ENCODE data around the gene BPGM.

BPGM gene

DNA sequence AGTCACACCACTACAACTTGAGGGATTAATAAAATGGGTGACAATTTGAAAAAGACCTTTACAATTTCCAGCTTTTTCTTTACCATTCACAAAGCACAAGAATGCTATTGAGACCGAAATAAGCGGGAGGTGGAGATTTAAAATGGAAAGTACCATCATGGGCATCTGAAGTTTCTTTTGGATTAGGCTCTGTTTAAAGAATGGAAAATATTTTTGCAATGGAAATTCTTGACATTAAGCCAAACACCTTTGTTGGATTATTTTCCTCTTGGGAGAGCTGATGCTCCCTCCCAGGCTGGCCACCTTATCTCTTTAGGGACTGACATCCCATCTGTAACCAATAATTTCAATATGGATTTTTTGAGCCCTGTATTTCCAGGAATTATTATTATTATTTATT is 62.5 kb downstream of the BPGM start:
- H3K9ac ChIP-seq (ENCODE audit: low read depth, low read length), result no peak overlapping the region
- no peaks in the 10 kb centered on the region for H3K27me3 ChIP-seq (ENCODE audit: insufficient read depth, low read length)
- no peak overlapping the region for H3K27ac ChIP-seq (ENCODE audit: low read depth, low read length)
- WGBS, result 100% methylated on average over 2 of the region's 2 CpGs
- peaks cover 6% of the 10 kb centered on the region; the same call in 1 of the 2 replicates for H3K4me1 ChIP-seq (ENCODE audit: insufficient read depth, low read length)
- H3K9me3 ChIP-seq (ENCODE audit: insufficient read depth, low read depth, low read length), result no peaks in the 10 kb centered on the region
- H3K36me3 ChIP-seq (ENCODE audit: insufficient read depth, low read length), result no peaks in the 10 kb centered on the region
- no peak overlapping the region for H3K4me3 ChIP-seq (ENCODE audit: low read length)

DNA sequence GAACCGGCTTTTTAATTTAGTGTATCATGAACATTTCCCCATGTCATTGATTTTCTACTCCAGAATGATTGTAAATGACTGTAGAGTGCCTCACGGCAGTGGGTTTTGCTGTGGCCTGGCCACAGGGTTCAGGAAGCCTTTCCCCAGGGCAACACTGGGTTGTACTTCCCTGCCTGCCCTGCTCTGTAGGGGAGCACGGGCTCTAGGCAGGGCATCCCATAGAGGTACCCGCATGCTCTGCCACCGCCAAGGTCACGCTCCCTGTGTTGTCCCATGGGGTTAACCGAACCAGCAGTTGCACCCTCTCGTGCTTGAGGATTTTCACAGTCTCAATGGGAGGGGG is 63.8 kb downstream of the BPGM start:
- Histone ChIP-seq H3K4me3 (ENCODE audit: low read length) (no peak overlapping the region), H3K27me3 (ENCODE audit: insufficient read depth, low read length) (no peaks in the 10 kb centered on the region), H3K27ac (ENCODE audit: low read depth, low read length) (no peak overlapping the region), H3K36me3 (ENCODE audit: insufficient read depth, low read length) (no peaks in the 10 kb centered on the region), H3K9me3 (ENCODE audit: insufficient read depth, low read depth, low read length) (no peaks in the 10 kb centered on the region), H3K9ac (ENCODE audit: low read depth, low read length) (no peak overlapping the region), H3K4me1 (ENCODE audit: insufficient read depth, low read length) (peaks cover 6% of the 10 kb centered on the region; the same call in 1 of the 2 replicates)
- 89% methylated on average over 8 of the region's 8 CpGs for WGBS

DNA sequence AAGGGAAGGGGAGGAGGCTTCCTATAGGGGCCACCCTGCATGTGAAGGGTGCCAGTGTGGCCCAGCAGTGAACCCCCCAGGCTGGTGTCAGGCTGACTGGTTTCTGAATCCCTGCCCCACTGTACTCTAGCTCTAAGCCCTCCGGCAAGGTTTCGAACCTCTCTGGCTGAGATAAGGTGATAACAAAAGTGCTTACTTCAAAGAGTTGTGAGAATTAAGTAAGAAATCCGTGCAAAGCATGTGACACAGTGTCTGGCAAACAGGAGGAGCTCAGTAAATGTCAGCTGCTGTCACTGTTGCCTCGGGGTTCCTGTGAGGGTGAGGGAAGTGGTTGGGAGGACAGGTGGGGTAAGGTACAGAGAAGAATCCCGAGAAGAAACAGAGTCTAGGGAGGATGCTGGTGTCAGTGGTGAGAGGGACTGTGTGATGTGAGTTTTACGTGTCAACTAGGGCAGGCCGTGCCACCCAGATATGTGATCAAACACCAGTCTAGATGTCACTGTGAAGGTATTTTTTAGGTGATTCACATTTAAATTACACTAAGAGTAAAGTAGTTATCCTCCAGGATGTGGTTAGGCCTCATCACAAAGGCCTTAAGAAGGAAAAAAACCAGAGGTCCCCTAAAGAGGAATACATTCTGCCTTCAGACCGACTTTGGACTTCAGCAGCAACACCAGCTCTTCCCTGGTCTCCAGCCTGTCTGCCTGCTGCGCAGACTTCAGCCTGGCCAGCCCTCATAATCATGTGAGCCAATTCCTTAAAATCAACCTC is 64.4 kb downstream of the BPGM start:
- no peak overlapping the region for H3K4me3 ChIP-seq (ENCODE audit: low read length)
- 68% methylated on average over 9 of the region's 9 CpGs for WGBS
- H3K27me3 ChIP-seq (ENCODE audit: insufficient read depth, low read length), result no peaks in the 10 kb centered on the region
- peaks cover 6% of the 10 kb centered on the region; the same call in 1 of the 2 replicates for H3K4me1 ChIP-seq (ENCODE audit: insufficient read depth, low read length)
- H3K9ac ChIP-seq (ENCODE audit: low read depth, low read length), result no peak overlapping the region
- H3K9me3 ChIP-seq (ENCODE audit: insufficient read depth, low read depth, low read length), result no peaks in the 10 kb centered on the region
- no peaks in the 10 kb centered on the region for H3K36me3 ChIP-seq (ENCODE audit: insufficient read depth, low read length)
- no peak overlapping the region for H3K27ac ChIP-seq (ENCODE audit: low read depth, low read length)

DNA sequence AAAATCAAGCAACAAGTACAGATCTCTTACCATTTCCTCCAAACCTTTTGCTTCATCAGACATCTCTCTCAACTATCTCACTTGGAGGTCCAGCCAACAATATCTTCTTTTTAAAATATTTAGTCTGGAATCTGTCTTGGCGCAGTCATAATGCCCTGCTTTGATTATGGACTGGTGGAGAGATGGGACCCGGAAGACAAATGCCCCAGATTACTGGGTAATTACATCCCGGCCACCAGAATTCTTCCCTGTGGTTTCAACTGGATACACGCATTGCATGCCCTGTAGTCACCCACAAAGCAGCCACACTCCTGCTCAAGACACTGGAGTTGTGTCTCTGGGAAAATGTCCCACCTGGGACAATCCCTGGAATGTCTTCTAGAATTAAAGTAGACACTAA is 65.5 kb downstream of the BPGM start:
- Histone ChIP-seq H3K27me3 (ENCODE audit: insufficient read depth, low read length) (no peaks in the 10 kb centered on the region), H3K36me3 (ENCODE audit: insufficient read depth, low read length) (no peaks in the 10 kb centered on the region), H3K4me3 (ENCODE audit: low read length) (no peak overlapping the region), H3K4me1 (ENCODE audit: insufficient read depth, low read length) (peaks cover 6% of the 10 kb centered on the region; the same call in 1 of the 2 replicates), H3K9me3 (ENCODE audit: insufficient read depth, low read depth, low read length) (no peaks in the 10 kb centered on the region), H3K9ac (ENCODE audit: low read depth, low read length) (no peak overlapping the region), H3K27ac (ENCODE audit: low read depth, low read length) (no peak overlapping the region)
- WGBS, result 94% methylated on average over 4 of the region's 4 CpGs

DNA sequence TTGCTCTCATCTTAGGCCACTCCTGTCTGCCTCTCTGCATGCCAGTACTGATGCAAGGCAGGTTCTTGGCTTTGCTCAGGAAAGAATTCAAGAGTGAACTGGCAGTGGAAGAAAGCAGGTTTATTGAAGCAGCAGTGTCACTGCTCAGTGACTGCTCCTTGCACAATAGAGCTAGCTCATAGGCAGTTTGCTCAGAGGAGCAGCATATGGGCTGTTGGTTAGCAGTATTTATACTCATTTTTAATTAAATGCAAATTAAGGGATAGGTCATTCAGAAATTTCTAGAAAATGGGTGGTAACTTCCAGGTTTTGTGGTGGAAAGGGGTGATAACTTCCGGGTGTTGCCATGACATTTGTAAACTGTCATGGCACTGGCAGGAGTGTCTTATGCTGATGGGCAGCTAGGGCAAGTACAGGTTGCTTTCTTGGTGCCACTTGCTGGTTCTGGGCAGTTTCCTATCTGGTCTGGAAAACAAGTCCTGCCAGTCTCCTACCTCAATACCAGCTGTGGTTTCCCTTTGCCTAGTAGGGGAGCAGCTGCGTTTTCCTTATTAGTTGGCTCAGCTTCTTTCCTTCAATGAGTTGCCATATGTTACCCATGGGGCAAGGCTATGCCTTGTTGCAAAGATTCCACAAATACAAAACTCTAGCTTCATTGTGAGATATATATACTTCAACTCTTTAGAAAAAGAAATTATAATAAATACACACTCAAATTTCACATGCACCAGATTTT is 68.0 kb downstream of the BPGM start:
- H3K27me3 ChIP-seq (ENCODE audit: insufficient read depth, low read length), result no peaks in the 10 kb centered on the region
- peaks cover 6% of the 10 kb centered on the region; the same call in 1 of the 2 replicates for H3K4me1 ChIP-seq (ENCODE audit: insufficient read depth, low read length)
- no peaks in the 10 kb centered on the region for H3K36me3 ChIP-seq (ENCODE audit: insufficient read depth, low read length)
- 89% methylated on average over 2 of the region's 2 CpGs for WGBS
- H3K27ac ChIP-seq (ENCODE audit: low read depth, low read length), result no peak overlapping the region
- no peak overlapping the region for H3K4me3 ChIP-seq (ENCODE audit: low read length)
- no peak overlapping the region for H3K9ac ChIP-seq (ENCODE audit: low read depth, low read length)
- no peaks in the 10 kb centered on the region for H3K9me3 ChIP-seq (ENCODE audit: insufficient read depth, low read depth, low read length)

DNA sequence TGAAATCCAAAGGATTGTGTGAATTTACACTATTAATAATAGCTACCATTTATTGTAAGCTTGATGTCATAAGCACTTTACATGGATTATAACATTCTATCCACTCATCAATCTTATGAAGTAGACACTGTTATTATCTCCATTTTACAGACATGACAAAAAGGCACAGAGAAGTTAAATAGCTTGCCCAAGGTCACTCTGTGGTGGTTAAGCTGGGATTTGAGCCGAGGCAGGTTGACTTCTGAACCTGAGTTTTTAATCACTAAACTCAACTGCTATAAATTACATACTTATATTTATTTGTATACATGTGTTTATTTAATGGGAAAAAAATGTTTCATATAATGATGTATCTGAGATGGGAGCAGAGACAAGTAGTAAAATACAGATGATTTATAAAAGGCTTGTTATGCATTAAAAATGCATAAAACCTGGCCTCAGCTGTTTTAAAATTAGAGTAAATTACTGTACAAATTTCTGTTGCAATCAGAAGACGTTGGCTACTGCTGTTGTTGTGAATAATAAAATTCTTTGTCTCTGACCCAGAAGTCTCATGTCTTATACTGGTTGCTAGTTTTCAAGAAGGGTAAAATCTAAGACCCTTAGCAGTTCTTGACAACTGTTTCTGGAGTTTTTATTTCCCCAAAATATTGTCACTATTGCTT is 71.7 kb downstream of the BPGM start:
- Histone ChIP-seq H3K4me1 (ENCODE audit: insufficient read depth, low read length) (peaks cover 7% of the 10 kb centered on the region; the same call in 1 of the 2 replicates), H3K4me3 (ENCODE audit: low read length) (no peak overlapping the region)

DNA sequence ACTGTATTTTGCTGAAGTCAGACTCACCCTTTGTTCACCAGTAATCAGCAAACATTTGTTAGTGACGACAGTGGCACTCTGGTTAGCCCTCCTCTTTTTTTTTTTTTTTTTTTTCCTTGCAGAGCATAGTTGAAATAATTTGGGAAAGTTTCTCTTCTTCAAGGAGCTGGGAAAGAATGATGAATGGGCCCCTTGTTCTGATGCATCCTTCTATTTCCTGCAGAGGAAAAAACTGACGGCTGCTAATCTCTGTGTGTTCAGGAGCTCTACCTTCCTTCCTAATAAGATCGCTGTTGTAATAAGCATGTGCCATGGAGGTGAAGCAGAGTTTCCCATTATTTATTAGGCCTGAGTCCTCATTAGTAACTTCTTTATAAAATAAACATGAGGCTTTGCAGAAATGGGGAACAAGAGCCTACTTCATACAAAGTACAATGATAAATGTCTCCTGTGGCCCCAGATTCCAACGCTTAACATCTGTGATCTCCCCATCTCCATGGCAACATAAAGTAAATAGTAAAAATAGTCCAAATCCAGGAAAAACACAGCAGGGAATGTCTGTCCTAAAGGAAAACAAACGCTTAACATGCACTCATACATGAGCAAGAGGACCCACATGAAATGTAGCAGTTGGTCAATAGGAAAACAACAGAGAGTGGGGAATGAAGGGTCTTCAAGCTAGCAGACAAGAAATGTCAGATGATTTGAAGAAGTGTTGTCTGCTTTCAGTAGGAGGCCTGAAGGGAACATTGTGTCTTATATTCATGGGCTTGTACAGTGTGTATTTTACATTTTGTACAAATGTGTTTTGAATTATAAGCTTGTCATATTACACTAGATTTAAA is 73.7 kb downstream of the BPGM start:
- Histone ChIP-seq H3K27ac (ENCODE audit: low read depth, low read length) (no peak overlapping the region; the same call in 1 of the 2 replicates), H3K27me3 (ENCODE audit: insufficient read depth, low read length) (no peaks in the 10 kb centered on the region), H3K4me3 (ENCODE audit: low read length) (no peak overlapping the region), H3K9ac (ENCODE audit: low read depth, low read length) (no peak overlapping the region; the same call in 1 of the 2 replicates), H3K36me3 (ENCODE audit: insufficient read depth, low read length) (no peaks in the 10 kb centered on the region), H3K9me3 (ENCODE audit: insufficient read depth, low read depth, low read length) (no peaks in the 10 kb centered on the region), H3K4me1 (ENCODE audit: insufficient read depth, low read length) (peaks cover 7% of the 10 kb centered on the region; the same call in 1 of the 2 replicates)
- 71% methylated on average over 5 of the region's 5 CpGs for WGBS

More for the DNA sequence above, 71.7 kb downstream of the BPGM start:
- 88% methylated on average over 1 of the region's 2 CpGs for WGBS
- Histone ChIP-seq H3K9ac (ENCODE audit: low read depth, low read length) (no peak overlapping the region), H3K27me3 (ENCODE audit: insufficient read depth, low read length) (no peaks in the 10 kb centered on the region), H3K27ac (ENCODE audit: low read depth, low read length) (no peak overlapping the region), H3K36me3 (ENCODE audit: insufficient read depth, low read length) (no peaks in the 10 kb centered on the region), H3K9me3 (ENCODE audit: insufficient read depth, low read depth, low read length) (no peaks in the 10 kb centered on the region)

DNA sequence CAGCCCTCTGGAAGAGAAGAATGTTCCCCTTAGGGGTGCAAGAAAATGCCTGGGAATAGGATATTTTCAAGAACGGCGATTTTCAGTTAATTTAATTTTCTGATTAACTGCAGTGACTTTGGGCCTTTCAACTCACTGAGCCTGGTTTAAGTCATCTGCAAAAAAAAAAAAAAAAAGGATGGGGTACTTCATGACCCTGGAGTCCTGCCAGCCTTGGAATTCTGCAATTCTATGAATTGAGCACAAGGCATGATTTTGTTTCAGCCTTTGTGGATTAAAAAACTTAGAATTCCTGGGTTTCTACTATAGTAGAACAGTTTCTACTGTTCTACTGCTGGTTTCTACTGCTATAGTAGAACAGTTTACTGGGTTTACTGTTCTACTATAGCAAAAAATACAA is 74.5 kb downstream of the BPGM start:
- Histone ChIP-seq H3K27me3 (ENCODE audit: insufficient read depth, low read length) (no peaks in the 10 kb centered on the region), H3K9me3 (ENCODE audit: insufficient read depth, low read depth, low read length) (no peaks in the 10 kb centered on the region), H3K4me1 (ENCODE audit: insufficient read depth, low read length) (peaks cover 7% of the 10 kb centered on the region; the same call in 1 of the 2 replicates), H3K36me3 (ENCODE audit: insufficient read depth, low read length) (no peaks in the 10 kb centered on the region), H3K9ac (ENCODE audit: low read depth, low read length) (no peak overlapping the region), H3K4me3 (ENCODE audit: low read length) (no peak overlapping the region), H3K27ac (ENCODE audit: low read depth, low read length) (no peak overlapping the region)
- WGBS, result 96% methylated on average over 2 of the region's 2 CpGs

DNA sequence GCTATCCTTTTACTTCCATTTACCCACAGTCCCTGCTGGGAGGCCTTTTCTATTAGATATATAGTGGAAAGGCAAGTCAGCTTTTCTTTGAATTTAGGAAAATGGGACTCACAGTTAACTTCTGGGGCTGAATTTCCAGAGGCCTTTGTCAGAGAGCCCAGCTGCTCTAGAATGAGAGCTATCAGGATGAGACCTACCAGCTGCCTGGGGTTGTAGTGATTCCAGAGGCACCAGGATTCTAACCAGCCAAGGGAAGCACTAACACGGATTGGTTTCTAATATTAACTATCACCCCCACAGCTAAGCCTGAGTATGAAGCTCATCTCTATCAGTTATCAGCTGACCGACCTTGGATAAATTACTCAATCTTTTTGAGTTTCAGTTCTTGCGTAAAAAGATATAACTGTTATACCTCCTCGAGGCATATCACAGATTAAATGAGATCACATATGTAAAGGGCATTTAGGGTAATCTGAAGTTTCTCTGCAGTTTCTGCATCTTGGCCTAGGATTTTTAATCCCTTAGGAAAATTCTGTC is 76.2 kb downstream of the BPGM start:
- H3K4me1 ChIP-seq (ENCODE audit: insufficient read depth, low read length), result peaks cover 7% of the 10 kb centered on the region; the same call in 1 of the 2 replicates
- no peaks in the 10 kb centered on the region for H3K9me3 ChIP-seq (ENCODE audit: insufficient read depth, low read depth, low read length)
- H3K9ac ChIP-seq (ENCODE audit: low read depth, low read length), result no peak overlapping the region
- 98% methylated on average over 4 of the region's 4 CpGs for WGBS
- H3K4me3 ChIP-seq (ENCODE audit: low read length), result no peak overlapping the region
- H3K27me3 ChIP-seq (ENCODE audit: insufficient read depth, low read length), result no peaks in the 10 kb centered on the region
- no peaks in the 10 kb centered on the region for H3K36me3 ChIP-seq (ENCODE audit: insufficient read depth, low read length)
- no peak overlapping the region for H3K27ac ChIP-seq (ENCODE audit: low read depth, low read length)

DNA sequence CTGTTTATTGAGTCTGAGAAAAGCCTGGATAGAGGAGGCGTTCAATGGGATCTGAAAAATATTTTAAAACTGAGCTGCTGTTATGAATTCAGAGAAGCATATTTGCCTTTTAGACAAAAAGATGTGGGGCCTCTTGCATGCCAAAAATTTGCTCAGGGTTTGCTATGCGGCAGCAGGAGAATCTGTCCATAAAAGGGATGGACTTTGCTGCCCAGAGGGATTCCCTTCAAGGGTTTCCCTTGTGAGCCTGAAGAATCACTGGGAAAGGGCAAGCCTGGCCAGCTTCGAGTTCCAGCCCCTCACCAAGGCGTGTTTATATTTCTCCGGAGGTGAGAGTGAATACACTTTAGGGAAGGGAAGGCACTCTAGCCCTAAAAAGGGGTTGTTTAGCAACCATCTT is 77.2 kb downstream of the BPGM start:
- Histone ChIP-seq H3K36me3 (ENCODE audit: insufficient read depth, low read length) (no peaks in the 10 kb centered on the region), H3K27ac (ENCODE audit: low read depth, low read length) (no peak overlapping the region), H3K4me3 (ENCODE audit: low read length) (no peak overlapping the region), H3K9me3 (ENCODE audit: insufficient read depth, low read depth, low read length) (no peaks in the 10 kb centered on the region), H3K4me1 (ENCODE audit: insufficient read depth, low read length) (peaks cover 7% of the 10 kb centered on the region; the same call in 1 of the 2 replicates), H3K9ac (ENCODE audit: low read depth, low read length) (no peak overlapping the region), H3K27me3 (ENCODE audit: insufficient read depth, low read length) (no peaks in the 10 kb centered on the region)
- 94% methylated on average over 5 of the region's 5 CpGs for WGBS

All from HUES64 (cell line).